Effector memory CD4-positive, alpha-beta T cell (primary cell): Measurements from ENCODE around the gene CISH.

ENCODE experiments used
- DNase-seq, 3 donors: peaks; one replicate each; pipeline ENCODE4 v3.0.0-alpha.2; 2020
- H3K27ac ChIP-seq: 2 replicates; pipeline ENCODE4 v1.7.0; 2013; ENCODE audit warnings: mild to moderate bottlenecking, low read length, moderate library complexity; ENCODE audit not compliant: insufficient read depth, poor library complexity, severe bottlenecking
- H3K27me3 ChIP-seq: replicated peaks from 2 replicates; pipeline ENCODE4 v1.7.0; 2013; ENCODE audit warnings: mild to moderate bottlenecking, low read length; ENCODE audit not compliant: insufficient read depth, control insufficient read depth, poor library complexity, severe bottlenecking
- H3K36me3 ChIP-seq: 2 replicates; pipeline ENCODE4 v1.7.0; 2013; ENCODE audit warnings: mild to moderate bottlenecking, low read length, moderate library complexity; ENCODE audit not compliant: control insufficient read depth, insufficient read depth
- H3K4me1 ChIP-seq: 2 replicates; pipeline ENCODE4 v1.7.0; 2013; ENCODE audit warnings: low read length, mild to moderate bottlenecking; ENCODE audit not compliant: control insufficient read depth, insufficient read depth, poor library complexity, severe bottlenecking
- H3K4me3 ChIP-seq: 2 replicates; pipeline ENCODE4 v1.7.0; 2013; ENCODE audit warnings: low read length, low read depth, mild to moderate bottlenecking; ENCODE audit not compliant: insufficient read depth, poor library complexity, severe bottlenecking
- H3K9me3 ChIP-seq: 2 replicates; pipeline ENCODE4 v1.7.0; 2013; ENCODE audit warnings: mild to moderate bottlenecking, low read length, moderate library complexity; ENCODE audit not compliant: control insufficient read depth

The CISH gene

DNA sequence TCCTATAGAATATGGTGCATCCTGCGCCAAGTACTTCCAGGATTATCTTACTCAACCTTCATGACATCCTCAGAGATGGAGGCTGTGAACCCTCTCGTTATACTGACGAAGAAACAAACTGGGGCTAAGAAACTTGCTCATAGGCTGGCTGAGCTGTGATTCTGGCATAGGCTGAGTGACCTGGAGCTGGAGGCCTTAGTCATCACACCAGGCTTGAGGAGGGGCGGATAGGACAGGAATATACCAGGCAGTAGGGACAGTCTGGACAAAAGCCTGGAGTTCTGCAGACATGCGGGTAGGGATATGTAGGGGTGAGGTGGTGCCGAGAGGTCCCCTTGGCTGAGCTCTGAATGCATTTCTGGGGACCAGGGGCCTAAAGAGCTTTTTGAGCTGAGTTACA, 24.2 kb downstream of the CISH start:
- H3K36me3 ChIP-seq = no peaks in the 10 kb centered on the region
- no peaks in the 10 kb centered on the region for H3K9me3 ChIP-seq
- H3K27ac ChIP-seq = peak overlapping the region; percentile 44
- H3K27me3 ChIP-seq = no peaks in the 10 kb centered on the region
- H3K4me1 ChIP-seq = peaks cover 45% of the 10 kb centered on the region
- no peak overlapping the region for H3K4me3 ChIP-seq
- DNase-seq = no peak

- Histone ChIP-seq H3K4me1 (peaks cover 40% of the 10 kb centered on the region), H3K27ac (no peak overlapping the region), H3K27me3 (no peaks in the 10 kb centered on the region)
These were observed 24.9 kb downstream of the CISH start for GRCh38 chr3:50586763-50587070.

DNA sequence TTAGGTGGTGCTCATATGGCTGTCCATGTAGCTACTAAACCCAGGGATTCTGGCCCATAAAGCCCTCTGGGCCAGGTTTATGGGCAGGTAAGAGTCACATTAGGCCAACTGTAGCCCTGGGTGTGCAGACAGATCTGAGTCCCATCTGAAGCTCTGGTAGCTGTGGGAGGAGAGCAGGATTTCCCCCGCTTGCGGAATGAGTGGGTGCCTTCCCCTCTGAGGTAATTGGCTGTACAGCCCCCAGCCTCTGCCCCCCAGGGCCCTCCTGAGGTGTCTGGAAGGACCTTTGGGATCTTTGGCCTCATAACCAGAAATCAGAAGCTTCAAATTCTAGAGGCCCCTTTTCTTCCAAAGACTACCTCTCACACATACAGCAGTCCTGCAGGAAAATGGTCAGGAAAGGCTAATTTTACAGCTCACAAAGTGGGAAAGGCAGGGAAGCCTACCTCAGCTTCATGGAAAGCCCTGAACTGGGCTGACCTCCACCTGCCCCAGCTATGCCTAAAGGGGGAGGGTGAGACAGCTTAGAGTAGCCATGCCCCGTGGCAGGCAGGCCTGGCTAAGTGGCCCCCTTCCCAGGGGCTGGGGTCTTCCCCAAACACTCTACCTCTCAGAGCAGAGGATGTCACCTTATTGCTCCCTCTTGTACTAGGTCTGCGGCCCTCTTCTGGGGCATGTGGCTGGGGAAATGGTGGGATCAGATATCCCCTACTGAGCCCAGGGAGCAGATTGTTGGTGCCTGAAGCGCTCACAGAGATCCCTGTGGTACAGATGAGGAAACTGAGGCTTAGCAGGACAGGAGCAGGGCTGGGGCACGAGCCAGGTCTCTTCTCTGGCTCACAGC, 25.4 kb downstream of the CISH start:
- Histone ChIP-seq H3K4me1 (peaks cover 41% of the 10 kb centered on the region), H3K4me3 (no peak overlapping the region), H3K9me3 (no peaks in the 10 kb centered on the region), H3K36me3 (peaks cover 3% of the 10 kb centered on the region), H3K27ac (no peak overlapping the region), H3K27me3 (no peaks in the 10 kb centered on the region)
- DNase-seq = no peak

More at GRCh38 chr3:50586763-50587070, 24.9 kb downstream of the CISH start:
- no peak for DNase-seq
- no peaks in the 10 kb centered on the region for H3K9me3 ChIP-seq
- H3K36me3 ChIP-seq = peaks cover 1% of the 10 kb centered on the region
- no peak overlapping the region for H3K4me3 ChIP-seq

- peaks cover 7% of the 10 kb centered on the region for H3K36me3 ChIP-seq
- no peak overlapping the region for H3K4me3 ChIP-seq
- H3K9me3 ChIP-seq = no peaks in the 10 kb centered on the region
- H3K27ac ChIP-seq = no peak overlapping the region
- peaks cover 31% of the 10 kb centered on the region for H3K4me1 ChIP-seq
- no peaks in the 10 kb centered on the region for H3K27me3 ChIP-seq
- DNase-seq = no peak
These were observed 27.2 kb downstream of the CISH start for GRCh38 chr3:50584391-50584790.

- no peaks in the 10 kb centered on the region for H3K27me3 ChIP-seq
- H3K4me3 ChIP-seq = no peak overlapping the region
- H3K27ac ChIP-seq = no peak overlapping the region
- no peak for DNase-seq
- H3K4me1 ChIP-seq = peaks cover 29% of the 10 kb centered on the region
- no peaks in the 10 kb centered on the region for H3K9me3 ChIP-seq
- H3K36me3 ChIP-seq = peaks cover 11% of the 10 kb centered on the region
These were observed 27.7 kb downstream of the CISH start for GRCh38 chr3:50583897-50584296.

DNA sequence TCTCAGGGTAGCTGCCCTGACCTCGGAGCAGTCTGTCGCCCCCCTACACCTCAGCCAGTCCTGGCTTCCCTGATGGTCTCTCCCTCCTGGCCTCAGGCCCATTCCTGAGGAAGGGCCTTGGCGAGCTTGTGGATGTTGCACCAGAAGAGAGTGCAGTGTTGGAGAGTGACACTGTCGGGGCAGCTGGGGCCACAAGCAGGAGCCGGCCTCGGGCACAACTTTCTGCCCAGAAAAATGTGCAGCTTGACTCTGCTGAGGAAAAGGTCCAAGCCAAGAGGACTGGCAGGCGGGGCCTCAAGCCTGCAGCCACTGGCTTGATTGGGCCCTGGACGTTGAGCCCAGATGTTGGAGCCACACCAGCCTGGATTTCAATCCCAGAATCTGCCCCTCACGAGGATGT, 29.5 kb downstream of the CISH start:
- H3K9me3 ChIP-seq = no peaks in the 10 kb centered on the region
- peaks cover 21% of the 10 kb centered on the region for H3K4me1 ChIP-seq
- H3K27ac ChIP-seq = no peak overlapping the region
- DNase-seq = no peak
- H3K36me3 ChIP-seq = peaks cover 21% of the 10 kb centered on the region
- no peaks in the 10 kb centered on the region for H3K27me3 ChIP-seq
- H3K4me3 ChIP-seq = no peak overlapping the region

DNA sequence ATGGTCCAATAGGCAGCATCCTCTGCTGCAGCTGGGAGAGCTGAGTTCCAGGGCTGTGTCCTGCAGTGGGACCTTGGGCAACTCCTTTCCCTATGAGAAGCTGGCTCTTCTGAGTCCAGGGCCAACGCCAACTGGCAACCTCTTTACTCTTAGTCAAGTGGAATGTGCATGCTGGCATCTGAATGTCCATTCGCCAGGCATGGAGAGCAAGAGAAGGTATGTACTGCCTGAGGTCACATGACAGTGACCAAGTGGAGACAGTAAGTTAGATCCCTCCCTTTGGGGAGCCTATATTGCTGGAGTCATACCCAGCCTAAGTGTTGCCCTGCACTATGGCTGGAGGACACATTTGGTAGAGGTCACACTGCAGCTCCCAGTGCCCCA, 30.1 kb downstream of the CISH start:
- H3K4me3 ChIP-seq = peak overlapping the region; percentile 1
- H3K27ac ChIP-seq = no peak overlapping the region
- H3K4me1 ChIP-seq = peaks cover 23% of the 10 kb centered on the region
- DNase-seq = no peak
- H3K9me3 ChIP-seq = no peaks in the 10 kb centered on the region
- H3K36me3 ChIP-seq = peaks cover 21% of the 10 kb centered on the region
- no peaks in the 10 kb centered on the region for H3K27me3 ChIP-seq

GRCh38 chr3:50580683-50581458, 30.7 kb downstream of the CISH start:
- peaks cover 21% of the 10 kb centered on the region for H3K36me3 ChIP-seq
- DNase-seq = no peak
- peaks cover 29% of the 10 kb centered on the region for H3K4me1 ChIP-seq
- no peaks in the 10 kb centered on the region for H3K27me3 ChIP-seq
- H3K9me3 ChIP-seq = no peaks in the 10 kb centered on the region
- H3K27ac ChIP-seq = no peak overlapping the region
- peak overlapping the region; percentile 1 for H3K4me3 ChIP-seq

- H3K36me3 ChIP-seq = peaks cover 21% of the 10 kb centered on the region
- peak overlapping the region; percentile 27 for H3K27ac ChIP-seq
- H3K4me1 ChIP-seq = peaks cover 64% of the 10 kb centered on the region
- no peaks in the 10 kb centered on the region for H3K27me3 ChIP-seq
- no peak overlapping the region for H3K4me3 ChIP-seq
- no peak for DNase-seq
- no peaks in the 10 kb centered on the region for H3K9me3 ChIP-seq
These were observed 34.2 kb downstream of the CISH start for GRCh38 chr3:50577348-50577747.

- no peak overlapping the region for H3K4me3 ChIP-seq
- no peak for DNase-seq
- H3K9me3 ChIP-seq = no peaks in the 10 kb centered on the region
- no peaks in the 10 kb centered on the region for H3K27me3 ChIP-seq
- peaks cover 18% of the 10 kb centered on the region for H3K36me3 ChIP-seq
- H3K27ac ChIP-seq = peak overlapping the region; percentile 54
- peaks cover 71% of the 10 kb centered on the region for H3K4me1 ChIP-seq
These were observed 36.2 kb downstream of the CISH start for GRCh38 chr3:50575372-50575771.
